IMR-90 (cell line): Measurements from ENCODE around the gene RPL15. TPM values are rescaled to one million over a fixed set of nuclear protein-coding genes. Genes with fewer than 3 reads are reported as not detected.

Experiments
- ATAC-seq: fragments of 200-7000 bp; cut with Tn5 transposase; 2 replicates; pipeline ENCODE4 v1.9.1; 2020; ENCODE audit warnings: low read depth, mild to moderate bottlenecking, moderate library complexity
- BruUV-seq: library from RNA; stranded (reverse); fragments of 400-500 nt; replicated peaks from 2 replicates; lab custom pipeline; 2021; lab: Mats Ljungman, UMichigan
- CTCF ChIA-PET: fragments of 300-600 bp; formaldehyde crosslinking; extraction: SDS; loops from one replicate; lab custom pipeline; 2021; ENCODE audit warnings: antibody characterized with exemption; lab: Yijun Ruan, JAX
- POLR2A ChIA-PET: fragments of 300-600 bp; sonication (Branson Sonifier 250); formaldehyde crosslinking; loops from one replicate; lab custom pipeline; 2022; ENCODE audit warnings: antibody characterized with exemption; ENCODE audit not compliant: unreplicated experiment; lab: Charles Lee
- DNase-seq: peaks from one replicate; pipeline ENCODE4 v3.0.0; 2013
- H2AFZ ChIP-seq: replicated peaks from 2 replicates; pipeline ENCODE3; 2013; ENCODE audit warnings: low read length, mild to moderate bottlenecking; ENCODE audit not compliant: poor library complexity
- H2AK5ac ChIP-seq: 2 replicates; pipeline ENCODE4 v1.6.1; 2013; ENCODE audit warnings: low read depth, low read length, inconsistent platforms
- H2AK9ac ChIP-seq: replicated peaks from 2 replicates; pipeline ENCODE3; 2013; ENCODE audit warnings: mild to moderate bottlenecking, low read depth, low read length, moderate library complexity; ENCODE audit not compliant: poor library complexity
- H2BK120ac ChIP-seq: 2 replicates; pipeline ENCODE4 v1.6.1; 2013; ENCODE audit warnings: low read depth, low read length, inconsistent platforms
- H2BK15ac ChIP-seq: 3 replicates; pipeline ENCODE4 v1.6.1; 2013; ENCODE audit warnings: low read depth, low read length, inconsistent platforms
- H2BK20ac ChIP-seq: 2 replicates; pipeline ENCODE4 v1.6.1; 2013; ENCODE audit warnings: low read depth, mild to moderate bottlenecking, inconsistent platforms, low read length, moderate library complexity
- H2BK5ac ChIP-seq: 2 replicates; pipeline ENCODE4 v1.6.1; 2013; ENCODE audit warnings: mild to moderate bottlenecking, low read depth, low read length, inconsistent platforms; ENCODE audit not compliant: poor library complexity, severe bottlenecking
- H3K14ac ChIP-seq: replicated peaks from 2 replicates; pipeline ENCODE4 v1.6.1; 2013; ENCODE audit warnings: low read depth, low read length, inconsistent platforms
- H3K18ac ChIP-seq: 2 replicates; pipeline ENCODE4 v1.6.1; 2013; ENCODE audit warnings: low read depth, low read length, control low read depth
- H3K23ac ChIP-seq: 2 replicates; pipeline ENCODE4 v1.6.1; 2013; ENCODE audit warnings: low read depth, low read length, inconsistent platforms
- H3K27ac ChIP-seq: 2 replicates; pipeline ENCODE4 v1.5.1; 2013; ENCODE audit warnings: mild to moderate bottlenecking, control low read depth, low read length; ENCODE audit not compliant: insufficient read depth
- H3K27me3 ChIP-seq: 2 replicates; pipeline ENCODE4 v1.6.1; 2013; ENCODE audit warnings: low read length; ENCODE audit not compliant: control insufficient read depth, insufficient read depth
- H3K36me3 ChIP-seq: 2 replicates; pipeline ENCODE4 v1.6.1; 2013; ENCODE audit warnings: low read length, mixed read lengths; ENCODE audit not compliant: control insufficient read depth, insufficient read depth
- H3K4ac ChIP-seq: 2 replicates; pipeline ENCODE4 v1.6.1; 2013; ENCODE audit warnings: low read depth, low read length, inconsistent platforms
- H3K4me1 ChIP-seq: 2 replicates; pipeline ENCODE4 v1.6.1; 2013; ENCODE audit warnings: low read length, mixed read lengths; ENCODE audit not compliant: control insufficient read depth, insufficient read depth
- H3K4me2 ChIP-seq: 2 replicates; pipeline ENCODE4 v1.6.1; 2013; ENCODE audit warnings: low read depth, mild to moderate bottlenecking, control low read depth, low read length, moderate library complexity
- H3K4me3 ChIP-seq: 2 replicates; pipeline ENCODE4 v1.5.1; 2013; ENCODE audit warnings: low read depth, mild to moderate bottlenecking, control low read depth, low read length, moderate library complexity; ENCODE audit not compliant: insufficient read depth
- H3K56ac ChIP-seq: 2 replicates; pipeline ENCODE4 v1.6.1; 2013; ENCODE audit warnings: low read length, inconsistent platforms; ENCODE audit not compliant: insufficient read depth; ENCODE audit errors: extremely low read depth
- H3K79me1 ChIP-seq, 2 experiments: 2 replicates each; pipeline ENCODE4 v1.6.1; 2013; ENCODE audit warnings: low read length in 2 of 2, inconsistent platforms in 1 of 2, low read depth in 1 of 2
- H3K9ac ChIP-seq: 2 replicates; pipeline ENCODE4 v1.6.1; 2013; ENCODE audit warnings: low read depth, low read length, control low read depth
- H3K9me1 ChIP-seq: 2 replicates; pipeline ENCODE4 v1.6.1; 2013; ENCODE audit warnings: low read length, inconsistent platforms; ENCODE audit not compliant: insufficient read depth
- H3K9me3 ChIP-seq: 2 replicates; pipeline ENCODE4 v1.6.1; 2013; ENCODE audit warnings: low read length; ENCODE audit not compliant: control insufficient read depth, insufficient read depth
- H4K20me1 ChIP-seq: 2 replicates; pipeline ENCODE4 v1.6.1; 2013; ENCODE audit warnings: low read length, inconsistent platforms; ENCODE audit not compliant: insufficient read depth
- H4K5ac ChIP-seq: 2 replicates; pipeline ENCODE4 v1.6.1; 2013; ENCODE audit warnings: mild to moderate bottlenecking, low read depth, low read length, control low read depth
- H4K8ac ChIP-seq, 2 experiments: 2 replicates each; pipeline ENCODE4 v1.6.1; 2013; ENCODE audit warnings: low read depth in 2 of 2, low read length in 2 of 2, control low read depth in 1 of 2, inconsistent platforms in 1 of 2
- H4K91ac ChIP-seq: 2 replicates; pipeline ENCODE4 v1.6.1; 2013; ENCODE audit warnings: low read depth, low read length, inconsistent platforms; ENCODE audit not compliant: insufficient read depth
- BHLHE40 ChIP-seq: fragments of 150-350 bp; IDR thresholded peaks from 2 replicates; pipeline ENCODE4 v1.6.1; 2016; ENCODE audit warnings: mild to moderate bottlenecking, low read depth, low read length
- CEBPB ChIP-seq: IDR thresholded peaks from 2 replicates; pipeline ENCODE4 v1.6.1; 2012; ENCODE audit warnings: low read depth, low read length, improper control_type of control experiment
- CHD1 ChIP-seq: IDR thresholded peaks from 2 replicates; pipeline ENCODE4 v1.6.1; 2012; ENCODE audit warnings: low read depth, low read length, improper control_type of control experiment
- ELK1 ChIP-seq: fragments of 150-350 bp; IDR thresholded peaks from 2 replicates; pipeline ENCODE4 v1.6.1; 2016; ENCODE audit warnings: low read depth, mild to moderate bottlenecking, low read length, moderate library complexity, borderline replicate concordance
- FOS ChIP-seq: fragments of 150-350 bp; IDR thresholded peaks from 2 replicates; pipeline ENCODE4 v1.6.1; 2016; ENCODE audit warnings: low read depth, low read length
- MAFK ChIP-seq: IDR thresholded peaks from 2 replicates; pipeline ENCODE4 v1.6.1; 2012; ENCODE audit warnings: low read depth, low read length, improper control_type of control experiment
- MAZ ChIP-seq: IDR thresholded peaks from 2 replicates; pipeline ENCODE4 v1.6.1; 2012; ENCODE audit warnings: low read depth, mild to moderate bottlenecking, low read length, improper control_type of control experiment, moderate library complexity, borderline replicate concordance
- NFE2L2 ChIP-seq: fragments of 150-350 bp; IDR thresholded peaks from 2 replicates; pipeline ENCODE4 v1.6.1; 2016; ENCODE audit warnings: low read depth, mild to moderate bottlenecking, low read length
- POLR2A ChIP-seq: IDR thresholded peaks from 2 replicates; pipeline ENCODE4 v1.6.1; 2012; ENCODE audit warnings: mild to moderate bottlenecking, low read depth, low read length
- RAD21 ChIP-seq: IDR thresholded peaks from 2 replicates; pipeline ENCODE4 v1.6.1; 2012; ENCODE audit warnings: low read length, improper control_type of control experiment
- RFX5 ChIP-seq: IDR thresholded peaks from 2 replicates; pipeline ENCODE4 v1.8.0; 2012; ENCODE audit warnings: low read depth, mild to moderate bottlenecking, low read length, moderate library complexity
- WGBS, 2 experiments: methylation state at CpG; one replicate each; pipeline versions ENCODE4 v1.1.5 to v1.1.7; 2013; ENCODE audit warnings: missing lambda C conversion rate in 2 of 2; ENCODE audit not compliant: insufficient read length in 1 of 2; ENCODE audit errors: extremely low coverage in 2 of 2; 5-methylcytosine and 5-hydroxymethylcytosine counted together
- dilution Hi-C: fragments of 300-500 bp; cut with HindIII; formaldehyde crosslinking; loops from one replicate; pipeline ENCODE4 v1.14.3; 2018; ENCODE audit warnings: low sequenced_read_pairs; ENCODE audit not compliant: unreplicated experiment
- in situ Hi-C: fragments of 300-500 bp; cut with MboI; formaldehyde crosslinking; loops from 3 replicates; pipeline ENCODE4 v1.14.3; 2019; ENCODE audit warnings: low sequenced_read_pairs, inconsistent platforms, mixed read lengths
- intact Hi-C: fragments of 100-400 bp; cut with micrococcal nuclease; formaldehyde crosslinking; loops from 2 replicates; pipeline ENCODE4 v1.10.0; 2022
- polyA plus RNA-seq, 3 experiments: library from polyadenylated mRNA; depleted of rRNA; stranded (reverse); fragments of >200 nt; gene quantifications; 2 replicates each; pipeline ENCODE4 v1.2.3, GENCODE V29; 2012; ENCODE audit warnings: low replicate concordance in 1 of 3
- total RNA-seq: library from RNA; depleted of rRNA; stranded (reverse); fragments of >200 nt; gene quantifications from 2 replicates; pipeline ENCODE4 v1.2.3, GENCODE V29; 2012
- TF ChIP-seq, protein P1 (sequence below): conservative IDR thresholded peaks from 2 replicates; pipeline ENCODE4 v1.5.1; 2012; ENCODE audit warnings: mild to moderate bottlenecking, low read depth, low read length, improper control_type of control experiment
- TF ChIP-seq, protein P2 (sequence below): fragments of 150-350 bp; IDR thresholded peaks from 2 replicates; pipeline ENCODE4 v1.6.1; 2017; ENCODE audit warnings: mild to moderate bottlenecking, antibody characterized with exemption, low read length, low read depth

RPL15 gene
- total and polyA plus RNA-seq, 2 of the 4 experiments (the other 2 are of a cell fraction): 1,419 to 4,701 TPM

DNA sequence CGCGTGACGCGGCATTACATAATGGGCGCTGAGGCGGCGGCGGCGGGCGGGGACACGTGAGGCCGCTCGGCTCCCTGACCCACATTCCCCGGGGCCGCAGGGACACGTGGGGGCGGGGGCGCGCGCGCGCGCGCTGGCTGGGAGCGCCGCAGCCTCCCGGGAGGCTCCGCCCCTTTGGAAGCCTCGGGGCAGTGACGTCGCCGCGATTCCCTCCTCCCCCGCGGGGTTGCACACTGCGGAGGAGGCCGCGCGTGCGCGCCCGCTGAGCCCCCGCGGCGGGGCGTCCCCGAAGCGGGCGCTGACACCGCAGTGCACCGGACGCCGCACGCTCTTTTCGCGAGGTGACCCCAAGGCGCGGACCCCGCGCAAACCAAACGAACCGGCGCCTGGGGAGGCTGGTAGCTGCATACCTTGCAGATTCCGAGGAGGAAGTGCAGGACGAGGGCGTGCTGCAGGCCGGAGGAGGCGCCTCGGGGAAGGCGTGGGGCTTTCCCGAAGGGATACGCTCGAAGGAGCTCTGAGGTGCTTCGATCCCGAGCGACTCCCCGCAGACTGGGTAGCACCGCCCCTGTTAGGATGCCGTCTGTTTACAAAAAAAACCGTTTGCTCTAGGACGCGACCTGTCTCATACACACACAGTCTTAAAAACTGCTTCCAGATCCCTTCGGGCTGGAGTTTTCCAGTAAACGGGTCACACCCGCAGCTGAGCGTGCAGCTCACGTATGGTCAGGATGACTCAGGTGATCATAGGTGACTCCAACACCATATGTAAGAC is 29.2 kb downstream of the RPL15 start:
- peaks cover 13% of the 10 kb centered on the region for H3K4me1 ChIP-seq
- peaks cover 3% of the 10 kb centered on the region; the same call in 1 of the 2 replicates for H3K9me1 ChIP-seq
- H3K4ac ChIP-seq: peak overlapping the region; percentile 65
- no peak overlapping the region for H3K18ac ChIP-seq
- H4K91ac ChIP-seq: peak overlapping the region; percentile 54
- peak overlapping the region; percentile 56 for H3K9ac ChIP-seq
- peak overlapping the region; percentile 43 to 54; a peak in 2 of 4 replicates for H4K8ac ChIP-seq
- H3K36me3 ChIP-seq: no peaks in the 10 kb centered on the region; the same call in 1 of the 2 replicates
- in situ Hi-C loops (no loop called here), intact Hi-C loops (loop anchor here (1.0 to 10.0 kb wide), 2 partner anchors 29 to 661 kb away; partner anchors contain the start of gene RPL15), dilution Hi-C loops (no loop called here)
- H3K4me2 ChIP-seq: peak overlapping the region; percentile 90
- ATAC-seq (peak; percentile 84), DNase-seq (peak; percentile 93)
- H4K5ac ChIP-seq: no peak overlapping the region
- CTCF ChIA-PET: interaction anchor here (0.6 kb wide), 2 partner anchors 23 to 373 kb away, joined by 3 to 4 read pairs; no protein-coding TSS in a partner anchor
- 0% methylated on average over 36 of the region's 87 CpGs; no CpG with 5 or more reads in 1 of the 2 experiments for WGBS, 2 experiments
- H2BK120ac ChIP-seq: peak overlapping the region; percentile 68
- H3K27me3 ChIP-seq: no peaks in the 10 kb centered on the region
- no TSS peak for BruUV-seq
- H3K27ac ChIP-seq: peak overlapping the region; percentile 61
- peaks cover 16 to 43% of the 10 kb centered on the region in 2 experiments for H3K79me1 ChIP-seq
- peak overlapping the region; percentile 88 for H3K4me3 ChIP-seq
- peaks cover 44% of the 10 kb centered on the region for H4K20me1 ChIP-seq
- POLR2A ChIA-PET: interaction anchor here (0.6 to 1.0 kb wide), 3 partner anchors 23 to 221 kb away, joined by 3 to 5 read pairs (median 3); partner anchors contain the start of genes NKIRAS1 and RPL15
- H2AFZ ChIP-seq: peak overlapping the region; percentile 97
- peak overlapping the region; percentile 55 for H3K14ac ChIP-seq
- peak overlapping the region; percentile 84 for H2AK9ac ChIP-seq
- peak overlapping the region; percentile 67 for H2BK5ac ChIP-seq
- H3K9me3 ChIP-seq: no peaks in the 10 kb centered on the region
- H2BK15ac ChIP-seq: peak overlapping the region; percentile 29; the same call in 1 of the 3 replicates
- H2AK5ac ChIP-seq: peak overlapping the region; percentile 37; the same call in 1 of the 2 replicates
- 0 out of 2 replicates have a peak overlapping the region, but pooled peaks have one; percentile 16 for H2BK20ac ChIP-seq
- H3K23ac ChIP-seq: peak overlapping the region; percentile 48; the same call in 1 of the 2 replicates
- H3K56ac ChIP-seq: peak overlapping the region; percentile 70
- TF ChIP-seq FOS (no peak), MAZ (peak; percentile 97), POLR2A (peak; percentile 60), CHD1 (no peak), MAFK (0 out of 2 replicates have a peak, but pooled peaks have one; percentile 9), RFX5 (no peak), BHLHE40 (peak; percentile 96), CEBPB (peak; percentile 61), NFE2L2 (no peak), ELK1 (no peak), RAD21 (no peak)
- TF ChIP-seq, protein P1, sequence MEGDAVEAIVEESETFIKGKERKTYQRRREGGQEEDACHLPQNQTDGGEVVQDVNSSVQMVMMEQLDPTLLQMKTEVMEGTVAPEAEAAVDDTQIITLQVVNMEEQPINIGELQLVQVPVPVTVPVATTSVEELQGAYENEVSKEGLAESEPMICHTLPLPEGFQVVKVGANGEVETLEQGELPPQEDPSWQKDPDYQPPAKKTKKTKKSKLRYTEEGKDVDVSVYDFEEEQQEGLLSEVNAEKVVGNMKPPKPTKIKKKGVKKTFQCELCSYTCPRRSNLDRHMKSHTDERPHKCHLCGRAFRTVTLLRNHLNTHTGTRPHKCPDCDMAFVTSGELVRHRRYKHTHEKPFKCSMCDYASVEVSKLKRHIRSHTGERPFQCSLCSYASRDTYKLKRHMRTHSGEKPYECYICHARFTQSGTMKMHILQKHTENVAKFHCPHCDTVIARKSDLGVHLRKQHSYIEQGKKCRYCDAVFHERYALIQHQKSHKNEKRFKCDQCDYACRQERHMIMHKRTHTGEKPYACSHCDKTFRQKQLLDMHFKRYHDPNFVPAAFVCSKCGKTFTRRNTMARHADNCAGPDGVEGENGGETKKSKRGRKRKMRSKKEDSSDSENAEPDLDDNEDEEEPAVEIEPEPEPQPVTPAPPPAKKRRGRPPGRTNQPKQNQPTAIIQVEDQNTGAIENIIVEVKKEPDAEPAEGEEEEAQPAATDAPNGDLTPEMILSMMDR: no peak
- TF ChIP-seq, protein P2, sequence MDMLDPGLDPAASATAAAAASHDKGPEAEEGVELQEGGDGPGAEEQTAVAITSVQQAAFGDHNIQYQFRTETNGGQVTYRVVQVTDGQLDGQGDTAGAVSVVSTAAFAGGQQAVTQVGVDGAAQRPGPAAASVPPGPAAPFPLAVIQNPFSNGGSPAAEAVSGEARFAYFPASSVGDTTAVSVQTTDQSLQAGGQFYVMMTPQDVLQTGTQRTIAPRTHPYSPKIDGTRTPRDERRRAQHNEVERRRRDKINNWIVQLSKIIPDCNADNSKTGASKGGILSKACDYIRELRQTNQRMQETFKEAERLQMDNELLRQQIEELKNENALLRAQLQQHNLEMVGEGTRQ: peak; percentile 96
